Measurements from ENCODE around the gene STX2.
"Not testable (repeated sequence)": the region's sequence is repeated elsewhere in the genome, so short reads cannot be mapped to it uniquely, and the experiment has no call there.

Gene STX2

DNA sequence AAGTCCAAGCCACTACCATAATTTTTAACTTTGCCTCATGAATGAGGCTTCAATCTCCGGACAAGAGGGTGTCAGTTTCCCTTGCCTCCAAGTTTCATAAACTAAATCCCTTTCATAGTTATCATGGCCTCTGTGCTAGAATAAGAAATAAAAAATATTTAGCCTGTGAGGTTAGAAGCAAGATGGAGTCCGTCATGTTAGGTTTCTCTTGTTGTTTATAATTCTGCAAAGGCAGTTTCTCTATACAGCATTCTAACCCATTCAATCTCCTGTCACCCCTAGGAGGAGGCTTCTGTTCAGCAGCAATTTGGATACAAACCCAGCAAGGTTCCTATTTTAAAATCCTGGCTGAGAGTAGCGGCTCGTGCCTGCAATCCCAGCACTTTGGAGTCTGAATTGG lies 17.0 kb upstream of the STX2 start:
- Histone ChIP-seq H3K4me2 (ENCODE audit: low read depth, low read length, poor library complexity, severe bottlenecking) (no peak overlapping the region), H3K27me3 (ENCODE audit: insufficient read depth, low read length, poor library complexity, severe bottlenecking) (no peaks in the 10 kb centered on the region), H3K9me2 (replicated peaks; ENCODE audit: low read depth, low read length) (no peaks in the 10 kb centered on the region), H3F3A (ENCODE audit: low read depth) (no peaks in the 10 kb centered on the region), H4K20me1 (ENCODE audit: insufficient read depth, low read length, poor library complexity, severe bottlenecking) (no peaks in the 10 kb centered on the region), H2AFZ (ENCODE audit: low read length) (no peak overlapping the region), H3K9ac (ENCODE audit: low read depth, low read length, poor library complexity, severe bottlenecking) (no peak overlapping the region), H3K4me3 (ENCODE audit: low read length, poor library complexity, severe bottlenecking) (no peak overlapping the region), H3K9me3 (ENCODE audit: insufficient read depth, low read depth, low read length) (no peaks in the 10 kb centered on the region), H3K79me2 (ENCODE audit: insufficient read depth, low read length) (no peaks in the 10 kb centered on the region), H3K36me3 (ENCODE audit: insufficient read depth, low read length) (no peaks in the 10 kb centered on the region), H3K4me1 (ENCODE audit: insufficient read depth, low read length, poor library complexity, severe bottlenecking) (no peaks in the 10 kb centered on the region)
- TF ChIP-seq, protein P1, sequence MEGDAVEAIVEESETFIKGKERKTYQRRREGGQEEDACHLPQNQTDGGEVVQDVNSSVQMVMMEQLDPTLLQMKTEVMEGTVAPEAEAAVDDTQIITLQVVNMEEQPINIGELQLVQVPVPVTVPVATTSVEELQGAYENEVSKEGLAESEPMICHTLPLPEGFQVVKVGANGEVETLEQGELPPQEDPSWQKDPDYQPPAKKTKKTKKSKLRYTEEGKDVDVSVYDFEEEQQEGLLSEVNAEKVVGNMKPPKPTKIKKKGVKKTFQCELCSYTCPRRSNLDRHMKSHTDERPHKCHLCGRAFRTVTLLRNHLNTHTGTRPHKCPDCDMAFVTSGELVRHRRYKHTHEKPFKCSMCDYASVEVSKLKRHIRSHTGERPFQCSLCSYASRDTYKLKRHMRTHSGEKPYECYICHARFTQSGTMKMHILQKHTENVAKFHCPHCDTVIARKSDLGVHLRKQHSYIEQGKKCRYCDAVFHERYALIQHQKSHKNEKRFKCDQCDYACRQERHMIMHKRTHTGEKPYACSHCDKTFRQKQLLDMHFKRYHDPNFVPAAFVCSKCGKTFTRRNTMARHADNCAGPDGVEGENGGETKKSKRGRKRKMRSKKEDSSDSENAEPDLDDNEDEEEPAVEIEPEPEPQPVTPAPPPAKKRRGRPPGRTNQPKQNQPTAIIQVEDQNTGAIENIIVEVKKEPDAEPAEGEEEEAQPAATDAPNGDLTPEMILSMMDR (conservative IDR thresholded peaks at IDR 0.05; ENCODE audit: low read length) = no peak

DNA sequence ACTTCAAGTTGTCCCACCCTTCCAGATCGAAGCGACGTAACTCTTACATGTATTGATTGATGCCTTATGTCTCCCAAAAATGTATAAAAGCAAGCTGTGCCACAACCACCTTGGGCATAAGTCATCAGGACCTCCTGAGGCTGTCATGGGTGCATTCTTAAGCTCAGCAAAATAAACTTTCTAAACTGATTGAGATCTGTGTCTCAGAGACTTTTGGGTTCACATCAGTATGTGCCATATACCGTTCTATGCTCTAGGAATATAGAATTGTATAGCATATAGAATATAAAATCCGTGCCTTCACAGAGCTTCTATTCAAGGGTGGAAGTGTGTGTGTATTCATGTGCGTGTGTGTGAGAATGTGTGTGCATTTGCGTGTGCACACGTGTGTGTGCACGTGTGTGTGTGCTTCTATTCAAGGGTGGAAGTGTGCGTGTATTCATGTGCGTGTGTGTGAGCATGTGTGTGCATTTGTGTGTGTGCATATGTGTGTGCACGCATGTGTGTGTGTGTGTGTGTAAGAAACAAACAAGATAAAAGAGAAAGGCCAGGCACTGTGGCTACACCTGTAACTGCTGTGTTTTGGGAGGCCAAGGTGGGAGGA lies 11.5 kb upstream of the STX2 start:
- Histone ChIP-seq H3K4me2 (ENCODE audit: low read depth, low read length, poor library complexity, severe bottlenecking) (no peak overlapping the region), H3K79me2 (ENCODE audit: insufficient read depth, low read length) (no peaks in the 10 kb centered on the region), H2AFZ (ENCODE audit: low read length) (no peak overlapping the region), H3K9me2 (replicated peaks; ENCODE audit: low read depth, low read length) (no peaks in the 10 kb centered on the region), H4K20me1 (ENCODE audit: insufficient read depth, low read length, poor library complexity, severe bottlenecking) (no peaks in the 10 kb centered on the region), H3K27me3 (ENCODE audit: insufficient read depth, low read length, poor library complexity, severe bottlenecking) (no peaks in the 10 kb centered on the region), H3K9ac (ENCODE audit: low read depth, low read length, poor library complexity, severe bottlenecking) (no peak overlapping the region), H3K4me1 (ENCODE audit: insufficient read depth, low read length, poor library complexity, severe bottlenecking) (no peaks in the 10 kb centered on the region), H3K9me3 (ENCODE audit: insufficient read depth, low read depth, low read length) (no peaks in the 10 kb centered on the region), H3F3A (ENCODE audit: low read depth) (no peaks in the 10 kb centered on the region), H3K4me3 (ENCODE audit: low read length, poor library complexity, severe bottlenecking) (no peak overlapping the region), H3K36me3 (ENCODE audit: insufficient read depth, low read length) (no peaks in the 10 kb centered on the region)
- TF ChIP-seq, protein P1 (conservative IDR thresholded peaks at IDR 0.05; ENCODE audit: low read length) = no peak
- TF ChIP-seq EZH2phosphoT487 (IDR thresholded peaks at IDR 0.05; ENCODE audit: borderline replicate concordance) = no peak

- Histone ChIP-seq H3K9me3 (ENCODE audit: insufficient read depth, low read depth, low read length) (no peaks in the 10 kb centered on the region), H2AFZ (ENCODE audit: low read length) (no peak overlapping the region), H3K4me2 (ENCODE audit: low read depth, low read length, poor library complexity, severe bottlenecking) (no peak overlapping the region), H3K9me2 (replicated peaks; ENCODE audit: low read depth, low read length) (no peaks in the 10 kb centered on the region), H3K9ac (ENCODE audit: low read depth, low read length, poor library complexity, severe bottlenecking) (no peak overlapping the region), H3K79me2 (ENCODE audit: insufficient read depth, low read length) (no peaks in the 10 kb centered on the region), H3K4me1 (ENCODE audit: insufficient read depth, low read length, poor library complexity, severe bottlenecking) (no peaks in the 10 kb centered on the region), H4K20me1 (ENCODE audit: insufficient read depth, low read length, poor library complexity, severe bottlenecking) (no peaks in the 10 kb centered on the region), H3F3A (ENCODE audit: low read depth) (no peaks in the 10 kb centered on the region), H3K4me3 (ENCODE audit: low read length, poor library complexity, severe bottlenecking) (no peak overlapping the region), H3K36me3 (ENCODE audit: insufficient read depth, low read length) (no peaks in the 10 kb centered on the region), H3K27me3 (ENCODE audit: insufficient read depth, low read length, poor library complexity, severe bottlenecking) (no peaks in the 10 kb centered on the region)
- TF ChIP-seq, protein P1 (conservative IDR thresholded peaks at IDR 0.05; ENCODE audit: low read length) = no peak
- no peak for TF ChIP-seq EZH2phosphoT487 (IDR thresholded peaks at IDR 0.05; ENCODE audit: borderline replicate concordance)
Measured at GRCh38 chr12:130849561-130850417, 10.7 kb upstream of the STX2 start.

DNA sequence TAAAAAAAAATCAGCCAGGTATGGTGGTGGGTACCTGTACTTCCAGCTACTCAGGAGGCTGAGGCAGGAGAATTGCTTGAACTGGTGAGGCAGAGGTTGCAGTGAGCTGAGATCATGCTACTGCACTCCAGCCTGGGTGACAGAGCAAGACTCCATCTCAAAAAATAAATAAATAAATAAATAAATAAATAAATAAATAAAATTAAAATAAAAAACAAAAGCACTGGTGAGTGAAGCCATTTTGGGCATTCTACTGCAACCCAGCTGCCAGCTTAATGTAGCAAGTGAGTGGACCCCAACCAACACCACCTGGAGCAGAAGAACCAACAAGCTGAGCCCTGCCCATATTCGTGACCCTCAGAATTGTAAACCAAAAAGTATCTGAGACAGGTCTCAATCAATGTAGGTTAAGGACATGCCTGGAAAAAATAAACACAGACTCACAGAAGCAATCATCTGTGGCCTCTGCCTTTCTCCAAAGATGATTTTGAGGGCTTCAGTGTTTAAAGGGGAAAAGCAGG lies 9.8 kb upstream of the STX2 start:
- not testable (repeated sequence) for H3K9ac ChIP-seq (ENCODE audit: low read depth, low read length, poor library complexity, severe bottlenecking); H3K9me3 ChIP-seq (ENCODE audit: insufficient read depth, low read depth, low read length); H3K4me3 ChIP-seq (ENCODE audit: low read length, poor library complexity, severe bottlenecking); H3K4me2 ChIP-seq (ENCODE audit: low read depth, low read length, poor library complexity, severe bottlenecking); H3K79me2 ChIP-seq (ENCODE audit: insufficient read depth, low read length); H3K9me2 ChIP-seq (replicated peaks; ENCODE audit: low read depth, low read length); H3K27me3 ChIP-seq (ENCODE audit: insufficient read depth, low read length, poor library complexity, severe bottlenecking); H4K20me1 ChIP-seq (ENCODE audit: insufficient read depth, low read length, poor library complexity, severe bottlenecking); H3F3A ChIP-seq (ENCODE audit: low read depth); H3K36me3 ChIP-seq (ENCODE audit: insufficient read depth, low read length); H2AFZ ChIP-seq (ENCODE audit: low read length); H3K4me1 ChIP-seq (ENCODE audit: insufficient read depth, low read length, poor library complexity, severe bottlenecking)

GRCh38 chr12:130848105-130848504 lies 9.1 kb upstream of the STX2 start:
- H2AFZ ChIP-seq (ENCODE audit: low read length); H3K9me3 ChIP-seq (ENCODE audit: insufficient read depth, low read depth, low read length); H4K20me1 ChIP-seq (ENCODE audit: insufficient read depth, low read length, poor library complexity, severe bottlenecking); H3K9me2 ChIP-seq (replicated peaks; ENCODE audit: low read depth, low read length); H3K4me3 ChIP-seq (ENCODE audit: low read length, poor library complexity, severe bottlenecking); H3F3A ChIP-seq (ENCODE audit: low read depth); H3K9ac ChIP-seq (ENCODE audit: low read depth, low read length, poor library complexity, severe bottlenecking); H3K4me2 ChIP-seq (ENCODE audit: low read depth, low read length, poor library complexity, severe bottlenecking); H3K27me3 ChIP-seq (ENCODE audit: insufficient read depth, low read length, poor library complexity, severe bottlenecking); H3K36me3 ChIP-seq (ENCODE audit: insufficient read depth, low read length); H3K4me1 ChIP-seq (ENCODE audit: insufficient read depth, low read length, poor library complexity, severe bottlenecking); H3K79me2 ChIP-seq (ENCODE audit: insufficient read depth, low read length): not testable (repeated sequence)

Measured in Loucy (cell line).